ENCODE measurements around the gene RNF4.

DNA sequence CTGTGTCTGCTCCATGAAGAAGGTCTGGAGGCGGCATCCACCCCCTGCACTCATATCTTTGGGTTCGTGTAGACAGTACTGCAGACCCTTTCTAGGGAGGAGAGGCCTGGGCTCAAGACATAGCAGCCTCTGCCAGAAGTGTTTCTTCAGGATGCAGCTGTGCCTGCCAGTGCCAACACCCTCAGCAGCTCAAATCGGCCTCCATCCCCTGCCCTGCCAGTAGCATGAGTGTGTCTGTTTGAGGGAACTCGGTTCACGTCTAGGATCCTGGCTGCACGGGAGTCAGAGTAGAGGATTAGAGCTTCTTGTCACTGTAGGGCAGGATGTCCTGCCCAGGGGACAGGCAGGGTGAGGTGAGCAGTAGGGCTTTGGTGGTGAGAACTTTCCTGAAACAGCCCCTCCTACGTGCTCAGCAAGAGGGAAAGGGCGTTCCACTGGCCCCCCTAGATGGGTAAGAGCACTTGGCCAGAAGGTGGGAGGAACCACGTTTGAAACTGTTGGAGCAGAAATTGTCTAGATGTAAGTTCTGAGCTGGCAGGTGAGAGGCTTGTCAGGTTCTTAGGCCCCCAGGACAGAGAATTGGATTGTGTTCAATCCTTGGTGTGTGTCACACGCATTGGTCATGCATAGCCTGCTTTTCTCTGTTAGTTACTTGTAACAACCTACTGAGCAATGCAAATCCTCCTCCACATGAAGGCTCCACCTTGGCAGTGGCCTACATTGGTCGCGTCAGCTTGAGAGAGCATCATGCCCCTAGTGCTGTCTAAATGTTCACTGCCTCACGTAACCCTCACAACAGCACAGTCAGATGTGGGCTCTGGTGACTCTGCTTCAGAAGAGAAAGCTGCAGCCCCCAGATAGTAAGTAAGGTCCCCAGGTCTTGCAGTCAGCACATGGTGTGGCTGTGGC lies 41.7 kb downstream of the RNF4 start:
- no peak for TF ChIP-seq POLR2A (IDR thresholded peaks at IDR 0.05)
- TF ChIP-seq, protein P1, sequence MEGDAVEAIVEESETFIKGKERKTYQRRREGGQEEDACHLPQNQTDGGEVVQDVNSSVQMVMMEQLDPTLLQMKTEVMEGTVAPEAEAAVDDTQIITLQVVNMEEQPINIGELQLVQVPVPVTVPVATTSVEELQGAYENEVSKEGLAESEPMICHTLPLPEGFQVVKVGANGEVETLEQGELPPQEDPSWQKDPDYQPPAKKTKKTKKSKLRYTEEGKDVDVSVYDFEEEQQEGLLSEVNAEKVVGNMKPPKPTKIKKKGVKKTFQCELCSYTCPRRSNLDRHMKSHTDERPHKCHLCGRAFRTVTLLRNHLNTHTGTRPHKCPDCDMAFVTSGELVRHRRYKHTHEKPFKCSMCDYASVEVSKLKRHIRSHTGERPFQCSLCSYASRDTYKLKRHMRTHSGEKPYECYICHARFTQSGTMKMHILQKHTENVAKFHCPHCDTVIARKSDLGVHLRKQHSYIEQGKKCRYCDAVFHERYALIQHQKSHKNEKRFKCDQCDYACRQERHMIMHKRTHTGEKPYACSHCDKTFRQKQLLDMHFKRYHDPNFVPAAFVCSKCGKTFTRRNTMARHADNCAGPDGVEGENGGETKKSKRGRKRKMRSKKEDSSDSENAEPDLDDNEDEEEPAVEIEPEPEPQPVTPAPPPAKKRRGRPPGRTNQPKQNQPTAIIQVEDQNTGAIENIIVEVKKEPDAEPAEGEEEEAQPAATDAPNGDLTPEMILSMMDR (IDR thresholded peaks at IDR 0.05): no peak
